HG03108 (cell line): Measurements from ENCODE around the gene MVB12B.

Experiments
- ATAC-seq: cut with Tn5 transposase; IDR thresholded peaks from one replicate; pipeline ENCODE4 v1.9.1; 2021; ENCODE audit warnings: moderate library complexity; ENCODE audit not compliant: unreplicated experiment

The MVB12B gene

DNA sequence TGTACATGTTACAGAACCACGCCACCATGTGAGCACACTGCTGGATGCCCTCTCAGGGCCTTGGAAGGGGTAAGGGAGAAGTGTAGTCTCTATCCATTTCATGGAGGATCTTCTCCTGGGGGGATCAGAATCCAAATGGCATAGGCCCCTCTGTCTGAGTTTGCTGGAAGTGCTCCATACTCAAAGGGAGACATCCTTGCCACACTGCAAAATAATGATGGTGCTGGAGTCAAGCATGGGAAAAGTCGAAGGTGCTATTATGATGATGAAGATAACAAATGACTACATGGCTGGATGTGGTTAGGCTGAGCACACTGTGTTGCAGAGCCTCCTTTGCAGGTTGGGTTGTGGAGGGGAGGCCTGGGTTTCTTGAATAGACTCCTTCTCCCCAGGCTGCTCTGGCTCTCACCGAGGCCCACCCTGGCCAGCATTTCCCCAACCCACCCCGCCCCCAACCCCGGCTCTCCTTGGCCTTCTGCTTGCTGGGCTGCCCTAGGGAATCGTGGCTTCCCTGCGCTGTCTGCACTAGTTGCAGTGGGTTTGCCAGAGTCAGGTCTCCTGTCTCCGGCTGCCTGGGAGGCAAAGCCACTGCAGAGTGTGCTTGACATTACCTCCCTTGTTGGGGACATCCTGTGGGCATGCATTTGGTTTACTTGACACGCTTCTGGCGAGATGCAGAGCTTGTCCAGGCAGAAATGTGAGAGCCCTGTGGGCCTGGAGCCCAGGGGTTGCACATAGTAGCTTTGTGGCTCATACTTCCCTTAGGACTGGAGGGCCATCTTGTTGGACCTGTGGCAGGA, 3.0 kb downstream of the MVB12B start:
- no peak for ATAC-seq

DNA sequence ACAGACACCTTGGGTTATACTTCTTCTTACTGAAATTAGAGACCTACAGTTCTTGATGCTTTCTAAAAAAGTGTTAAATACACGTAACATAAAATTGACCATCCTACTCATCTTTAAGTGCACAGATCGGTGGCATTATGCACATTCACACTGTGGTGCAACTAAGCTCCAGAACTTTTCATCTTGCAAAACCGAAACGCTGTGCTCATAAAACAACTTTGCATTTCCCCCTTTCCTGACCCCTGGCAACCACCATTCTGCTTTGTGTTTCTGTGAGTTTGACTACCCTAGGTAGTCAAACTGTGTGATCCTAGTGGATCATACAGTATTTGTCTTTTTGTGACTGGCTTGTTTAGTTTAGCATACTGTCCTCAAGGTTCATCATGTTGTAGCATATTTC, 3.9 kb downstream of the MVB12B start:
- ATAC-seq, result no peak

DNA sequence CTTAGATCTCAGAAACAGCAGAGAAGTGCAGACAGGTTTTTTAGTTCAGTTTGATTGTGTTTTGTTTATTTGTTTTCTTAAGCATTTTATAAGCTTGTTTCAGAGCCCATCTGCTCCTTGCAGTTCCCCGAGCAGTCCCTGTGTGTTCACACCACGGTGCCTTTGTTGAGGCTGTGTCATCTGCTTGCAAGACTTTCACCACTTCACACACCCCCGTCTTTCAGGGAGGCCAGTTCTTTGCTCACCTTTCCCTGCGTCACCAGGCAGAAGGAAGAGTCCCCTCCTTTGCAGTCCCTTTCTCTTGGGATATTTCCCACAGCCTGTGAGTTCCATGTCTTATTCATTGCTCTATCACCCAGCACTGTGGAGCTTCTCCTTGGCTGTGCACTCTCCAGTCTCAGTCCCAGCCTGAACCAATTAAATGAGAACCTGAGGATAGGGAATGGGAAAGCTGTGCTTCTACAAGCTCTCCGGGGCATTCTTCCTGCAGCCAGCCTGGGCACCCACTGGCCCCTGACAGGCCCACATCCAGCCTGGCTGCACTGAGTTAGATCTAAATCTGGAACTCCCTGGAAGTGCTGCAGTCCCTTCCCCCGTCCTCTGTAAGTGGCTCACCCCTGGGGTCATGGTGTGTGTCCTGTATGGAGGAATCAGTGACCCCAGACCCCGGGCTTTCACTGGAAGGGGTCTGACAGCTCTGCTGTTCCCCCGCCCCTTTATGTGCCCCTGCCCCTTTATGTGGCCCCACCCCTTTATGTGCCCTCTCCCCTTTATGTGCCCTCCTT, 5.5 kb downstream of the MVB12B start:
- ATAC-seq, result no peak

DNA sequence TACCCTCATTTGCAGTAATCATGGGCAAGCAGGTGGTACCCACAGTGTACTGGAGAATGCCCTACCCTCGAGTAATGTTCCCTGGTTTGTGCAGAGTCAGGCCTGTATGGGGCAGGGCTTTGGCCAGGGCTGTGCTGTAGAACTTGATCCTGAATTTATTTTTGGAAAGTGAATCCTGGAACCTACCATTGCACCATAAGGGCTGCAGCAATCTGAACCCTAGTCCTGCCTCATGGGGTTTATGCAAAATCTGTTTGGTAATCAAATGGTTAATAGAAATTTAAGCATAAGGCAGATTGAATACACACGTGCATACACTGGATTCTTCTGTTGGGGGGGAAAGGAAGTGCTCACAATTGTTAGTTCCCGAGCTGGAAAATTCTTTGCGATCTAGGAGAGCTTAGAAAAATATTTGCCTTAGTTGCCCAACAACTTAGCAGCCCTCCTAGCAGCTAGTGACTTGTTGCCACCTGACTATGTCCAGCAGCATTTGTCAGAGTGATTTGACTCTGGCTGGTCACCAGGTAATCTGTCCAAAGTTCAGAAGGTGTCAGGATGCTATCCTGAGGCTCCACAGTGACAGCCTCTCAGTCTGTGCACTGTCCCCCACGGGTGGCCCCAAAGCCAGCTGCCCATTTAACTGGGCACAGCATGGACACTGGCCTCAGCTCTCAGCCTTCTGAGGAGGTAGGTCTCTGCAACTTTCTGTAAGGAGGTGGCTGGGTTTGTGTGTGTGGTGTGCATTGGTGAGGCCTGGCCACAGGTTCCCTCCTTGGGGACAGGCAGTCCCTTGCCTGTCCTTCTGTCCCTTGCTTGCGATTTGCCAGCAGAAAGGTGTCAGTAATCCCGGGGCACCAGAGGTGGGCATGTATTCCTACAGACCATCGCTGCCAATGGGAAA, 8.3 kb downstream of the MVB12B start:
- no peak for ATAC-seq

DNA sequence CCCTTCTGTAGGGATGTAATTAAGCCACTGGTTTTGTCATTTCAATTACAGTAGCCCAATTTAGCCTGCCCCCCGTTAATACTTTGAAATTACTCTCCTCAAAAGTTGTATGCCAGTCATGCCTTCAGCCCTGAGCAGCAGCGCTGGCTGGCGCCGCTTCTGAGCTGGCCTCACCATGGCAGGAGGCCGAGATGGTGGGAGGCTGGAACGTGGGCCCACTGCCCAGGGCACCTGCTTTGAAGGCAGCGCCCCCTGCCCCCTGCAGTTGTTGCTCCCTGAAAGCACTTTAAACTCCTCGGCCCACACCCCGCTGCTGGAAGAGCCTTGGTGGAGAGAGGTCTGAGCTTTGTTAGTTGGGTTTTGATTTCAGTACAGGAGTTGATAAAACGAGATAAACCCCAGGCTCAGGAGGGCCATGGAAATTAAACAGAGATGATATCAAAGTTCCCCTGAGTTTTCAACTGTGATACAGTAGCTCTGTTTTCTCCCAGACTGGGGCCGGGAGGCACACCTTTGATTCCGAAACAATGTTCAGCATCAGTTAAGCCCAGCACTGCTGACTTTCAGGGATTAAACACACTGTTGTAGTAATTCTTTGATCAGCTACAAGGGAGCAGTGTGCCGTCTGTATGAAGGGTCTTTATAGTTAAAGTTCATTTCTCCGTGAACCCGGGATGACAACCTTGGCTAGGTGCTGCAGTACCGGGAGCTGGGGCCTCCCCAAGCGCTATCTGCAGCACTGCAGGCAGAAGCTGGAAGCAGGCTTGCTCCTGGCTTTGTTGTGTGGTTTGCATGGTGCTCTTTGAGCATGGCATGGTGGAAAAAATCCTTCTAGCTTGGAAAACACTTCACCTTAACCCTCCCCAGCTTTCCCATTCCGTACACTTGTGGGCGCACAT, 9.5 kb downstream of the MVB12B start:
- no peak for ATAC-seq

DNA sequence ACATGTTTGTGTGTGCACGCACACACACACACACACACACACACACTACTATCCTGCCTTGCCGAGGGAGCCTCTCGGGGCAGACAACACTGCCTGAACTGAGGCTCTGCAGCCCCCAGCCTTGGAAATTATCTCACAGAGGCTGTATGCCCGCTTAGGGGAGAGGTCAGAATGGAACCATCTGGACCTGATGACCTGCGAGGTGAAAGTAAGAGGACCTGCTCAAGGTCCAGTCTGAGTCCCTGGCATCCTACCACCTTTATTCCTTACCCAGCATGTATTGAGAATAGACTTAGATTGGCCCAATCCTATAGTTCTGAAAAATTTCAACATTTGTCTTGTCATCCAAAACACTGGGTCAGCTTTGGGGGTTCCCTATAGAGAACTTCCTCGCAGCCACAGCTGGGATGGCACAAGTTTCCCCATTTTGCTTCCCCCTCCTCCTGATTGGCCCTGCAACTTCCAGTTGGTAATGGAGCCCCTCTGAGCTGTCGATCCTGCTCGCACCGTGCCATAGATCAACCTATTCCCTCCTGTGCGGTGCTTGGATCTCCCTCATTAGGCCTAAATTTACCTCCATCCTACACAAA, 10.2 kb downstream of the MVB12B start:
- ATAC-seq, result no peak

DNA sequence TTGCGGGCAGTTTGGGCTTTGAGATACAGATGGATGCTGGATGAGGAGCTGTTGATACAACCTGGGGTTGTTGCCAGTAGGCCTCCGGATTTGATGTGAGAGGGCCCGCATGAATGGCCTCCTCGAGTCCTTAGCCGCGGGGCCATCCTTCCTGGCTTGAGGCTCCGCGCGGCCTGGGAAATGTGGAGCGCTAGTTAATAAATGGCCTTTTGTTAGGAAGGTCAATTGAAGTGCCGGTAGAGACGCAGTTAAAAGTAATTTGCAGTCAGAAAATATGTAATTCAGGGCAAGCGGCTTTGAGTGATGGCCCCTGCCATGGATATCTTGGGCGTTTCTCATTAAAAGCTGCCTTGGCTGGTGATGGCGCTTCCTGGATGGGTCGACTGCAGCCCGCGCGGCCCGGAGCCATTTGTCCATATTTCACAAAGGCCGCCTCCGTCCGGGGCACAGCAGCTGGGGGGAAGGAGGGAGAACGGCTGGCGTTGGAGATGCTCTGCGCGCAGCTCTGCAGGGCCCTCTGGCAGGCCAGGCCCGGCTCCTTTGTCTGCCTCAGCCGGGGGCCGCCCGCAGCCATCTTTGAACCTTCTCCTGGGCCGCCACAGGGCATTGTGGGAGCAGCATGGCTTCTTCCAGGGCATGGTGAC, 11.2 kb downstream of the MVB12B start:
- no peak for ATAC-seq

DNA sequence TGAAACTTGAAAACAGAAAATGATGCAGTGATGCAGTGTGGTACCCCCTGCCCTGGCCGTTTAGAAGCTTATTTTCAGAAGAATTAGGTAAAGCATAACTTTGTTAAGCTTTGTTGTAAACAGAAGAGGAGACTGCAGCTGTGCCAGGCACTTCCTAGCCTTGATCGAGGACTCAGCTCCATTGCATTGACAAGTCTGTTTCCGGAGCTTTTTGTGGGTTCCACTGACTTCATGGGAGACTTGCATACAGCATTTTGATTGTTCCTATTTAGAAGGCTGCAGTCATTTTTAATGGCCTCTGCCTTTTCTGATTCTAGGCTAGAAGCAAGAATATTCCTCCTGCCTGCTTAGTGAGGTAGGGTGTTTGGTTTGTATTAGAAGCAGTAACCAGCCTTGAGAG, 12.3 kb downstream of the MVB12B start:
- ATAC-seq, result no peak

DNA sequence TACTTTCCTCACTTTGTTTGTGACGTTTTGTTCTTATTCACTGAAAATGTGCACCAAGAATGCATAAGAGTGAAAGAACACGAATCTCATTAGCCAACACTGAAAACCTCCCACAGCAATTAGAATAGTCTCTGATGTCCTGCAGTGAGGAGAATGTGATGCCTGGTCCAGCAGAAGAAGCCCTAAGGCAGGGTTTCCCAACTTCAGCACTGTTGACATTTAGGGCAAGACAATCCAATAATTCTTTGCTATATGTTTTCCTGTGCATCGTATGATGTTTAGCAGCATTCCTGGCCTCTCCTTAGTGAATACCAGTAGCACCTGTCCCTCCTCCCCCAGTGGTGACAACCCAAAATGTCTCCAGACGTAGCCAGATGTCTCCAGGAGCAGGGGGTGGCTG, 14.8 kb downstream of the MVB12B start:
- no peak for ATAC-seq

DNA sequence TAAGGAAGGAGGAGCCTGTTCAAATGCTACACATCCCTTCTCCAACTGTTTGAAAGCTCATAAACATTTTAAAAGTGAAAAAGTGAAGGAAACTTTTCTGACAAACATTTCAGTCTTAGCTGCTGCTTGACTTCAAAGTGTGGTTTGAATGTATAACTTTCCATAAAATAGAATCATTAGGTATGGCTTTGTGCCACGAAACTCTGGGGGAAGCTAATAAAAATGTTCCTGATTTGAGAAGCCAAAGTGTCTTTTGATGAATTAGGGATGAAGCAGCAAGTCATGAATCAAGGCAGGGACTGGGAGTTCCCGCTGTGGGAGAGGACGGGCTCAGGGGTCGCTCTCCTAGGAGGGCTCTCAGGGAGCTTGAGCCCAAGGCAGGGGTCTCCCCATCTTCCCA, 15.3 kb downstream of the MVB12B start:
- no peak for ATAC-seq

DNA sequence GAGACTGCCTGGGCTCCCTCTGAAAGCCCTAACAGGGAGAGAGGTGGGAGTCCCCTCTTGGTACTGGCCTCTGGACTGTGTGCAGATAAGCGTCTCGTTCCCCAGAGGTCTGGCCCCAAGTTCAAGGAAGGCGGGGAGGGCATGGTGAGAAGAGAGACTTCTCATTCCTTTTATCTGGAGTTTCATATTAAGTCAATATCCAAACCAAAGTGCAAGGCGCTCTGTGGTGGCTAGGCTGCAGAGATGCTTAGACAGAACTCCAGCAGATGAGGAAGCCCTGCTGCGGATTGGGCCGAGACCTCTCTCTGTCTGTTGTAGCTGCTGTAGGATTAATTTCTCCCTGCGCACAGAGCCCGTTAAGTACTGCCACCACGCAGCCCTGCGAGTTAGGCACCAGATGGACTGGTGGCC, 16.0 kb downstream of the MVB12B start:
- ATAC-seq, result no peak

DNA sequence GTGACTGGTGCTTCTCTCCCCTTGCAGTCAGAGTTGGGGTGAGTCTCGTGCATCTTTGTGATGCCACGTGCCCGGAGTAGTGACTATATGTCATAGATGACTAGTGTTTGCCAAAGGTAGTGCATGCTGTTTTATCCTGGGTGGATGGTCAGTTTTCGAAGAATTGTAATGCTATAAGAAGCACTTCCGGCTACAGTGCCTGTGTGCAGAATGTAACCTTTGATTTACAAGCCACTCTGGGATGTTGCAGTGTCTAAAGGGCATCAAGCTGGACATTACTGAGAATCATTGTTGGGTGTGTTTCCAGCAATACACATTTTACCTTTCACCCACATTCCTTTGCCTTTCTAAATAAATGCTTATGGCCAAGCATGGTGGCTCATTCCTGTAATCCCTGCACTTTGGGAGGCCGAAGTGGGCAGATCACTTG, 16.7 kb downstream of the MVB12B start:
- no peak for ATAC-seq

DNA sequence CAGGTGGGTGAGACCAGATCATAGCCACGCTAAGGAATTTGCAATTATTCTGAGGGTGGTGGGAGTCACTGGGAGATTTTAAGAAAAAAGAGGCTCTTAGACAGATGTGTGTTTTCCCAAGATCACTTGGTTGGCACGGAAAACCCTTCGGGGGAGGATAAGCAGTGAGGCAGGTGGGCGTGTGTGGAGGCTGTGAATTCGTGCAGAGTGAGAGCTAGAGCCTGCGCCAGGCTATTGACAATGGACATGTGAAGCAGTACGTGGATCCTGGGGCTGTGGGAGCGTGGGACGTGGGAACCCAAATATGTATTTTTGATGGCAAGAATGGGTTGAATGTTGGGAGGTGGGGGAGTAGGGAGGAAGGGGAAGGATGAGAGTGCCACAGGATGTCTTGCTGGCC, 19.4 kb downstream of the MVB12B start:
- no peak for ATAC-seq

DNA sequence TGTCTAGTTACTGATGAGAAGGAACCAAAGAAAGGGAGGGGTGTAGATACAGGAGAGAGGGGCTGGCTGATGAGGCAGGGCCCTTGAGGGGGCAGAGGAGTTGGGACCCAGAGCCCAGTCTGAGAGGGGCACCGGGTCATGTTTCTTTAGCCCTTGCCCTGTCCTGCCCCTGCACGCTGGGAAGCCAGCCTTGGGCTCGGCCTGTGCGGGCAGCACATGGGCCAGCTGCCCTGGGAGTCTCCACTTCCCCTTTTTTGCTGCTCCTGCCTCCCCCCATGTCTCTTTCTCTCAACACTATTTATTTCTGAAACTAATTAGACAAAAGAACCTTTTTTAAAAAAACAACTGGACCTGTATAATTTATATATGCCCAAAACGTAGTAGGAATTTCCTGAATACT, 20.5 kb downstream of the MVB12B start:
- no peak for ATAC-seq

DNA sequence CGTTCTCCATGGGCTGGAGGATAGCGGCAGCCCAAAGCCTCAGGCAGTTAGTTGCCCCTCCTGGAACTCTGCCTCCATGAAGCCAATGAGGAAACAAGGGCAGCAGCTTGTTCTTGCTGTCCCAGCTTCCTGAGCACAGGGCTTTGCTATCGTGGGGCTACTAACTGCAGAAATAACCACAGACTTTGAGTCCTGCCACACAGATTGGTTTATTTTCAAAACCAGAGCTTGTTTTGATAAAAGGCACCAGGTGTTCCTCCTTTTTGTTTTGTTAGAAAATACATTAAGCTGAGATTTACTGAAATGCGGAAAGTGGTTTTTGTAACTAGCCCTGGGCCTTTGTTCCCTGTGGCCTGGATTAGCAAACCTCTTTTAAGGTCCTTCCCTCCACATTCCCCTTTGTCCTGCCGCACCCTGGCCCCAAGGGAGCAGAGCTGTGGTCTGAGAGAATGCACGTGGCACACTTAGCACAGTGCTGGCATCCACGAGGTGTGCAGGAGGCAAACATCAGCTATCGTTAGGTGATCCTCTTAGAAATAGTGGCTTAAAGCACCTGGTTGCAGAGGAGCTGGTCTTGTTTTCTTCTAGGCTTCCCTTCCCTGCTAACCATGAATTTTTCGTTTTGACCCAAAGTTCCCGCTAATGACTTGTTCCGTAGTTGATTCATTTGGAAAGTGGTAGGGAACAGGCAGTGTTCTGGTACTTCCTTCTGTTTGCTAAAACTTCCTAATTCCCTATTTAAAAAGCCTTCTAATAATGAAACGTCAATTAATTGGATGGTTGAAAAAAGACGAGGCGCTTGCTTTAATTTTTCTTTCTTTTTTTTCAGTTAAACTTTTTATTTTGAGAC, 21.5 kb downstream of the MVB12B start:
- no peak for ATAC-seq

DNA sequence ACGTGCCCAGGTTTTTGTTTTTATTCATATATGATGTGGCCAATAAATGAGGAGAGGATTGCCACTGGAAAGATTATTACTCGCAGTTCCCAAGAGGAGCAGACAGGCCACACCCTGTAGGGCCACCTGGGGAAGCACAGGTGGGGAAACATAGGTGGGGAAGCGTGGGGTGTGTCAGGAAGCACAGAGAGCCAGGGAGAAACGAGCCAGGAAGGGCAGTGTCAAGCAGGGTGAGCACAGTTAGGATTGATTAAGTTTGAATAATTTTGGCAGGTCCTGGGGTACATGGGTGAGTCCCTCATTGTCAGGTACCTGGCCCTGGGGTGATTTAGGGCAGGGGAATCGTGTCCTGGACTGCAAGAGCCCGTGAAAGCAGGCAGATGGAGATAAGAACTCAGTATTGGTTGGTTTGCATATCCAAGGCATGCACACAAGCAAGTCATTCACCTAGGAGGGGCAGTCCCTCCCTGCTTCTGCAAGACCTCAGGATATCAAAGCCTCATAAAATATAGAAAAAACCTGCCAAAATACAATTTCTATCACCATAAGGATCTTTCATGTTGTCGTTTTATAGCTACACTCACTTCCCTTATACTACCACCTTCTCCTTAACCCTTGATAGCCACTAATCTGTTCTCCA, 22.4 kb downstream of the MVB12B start:
- no peak for ATAC-seq

DNA sequence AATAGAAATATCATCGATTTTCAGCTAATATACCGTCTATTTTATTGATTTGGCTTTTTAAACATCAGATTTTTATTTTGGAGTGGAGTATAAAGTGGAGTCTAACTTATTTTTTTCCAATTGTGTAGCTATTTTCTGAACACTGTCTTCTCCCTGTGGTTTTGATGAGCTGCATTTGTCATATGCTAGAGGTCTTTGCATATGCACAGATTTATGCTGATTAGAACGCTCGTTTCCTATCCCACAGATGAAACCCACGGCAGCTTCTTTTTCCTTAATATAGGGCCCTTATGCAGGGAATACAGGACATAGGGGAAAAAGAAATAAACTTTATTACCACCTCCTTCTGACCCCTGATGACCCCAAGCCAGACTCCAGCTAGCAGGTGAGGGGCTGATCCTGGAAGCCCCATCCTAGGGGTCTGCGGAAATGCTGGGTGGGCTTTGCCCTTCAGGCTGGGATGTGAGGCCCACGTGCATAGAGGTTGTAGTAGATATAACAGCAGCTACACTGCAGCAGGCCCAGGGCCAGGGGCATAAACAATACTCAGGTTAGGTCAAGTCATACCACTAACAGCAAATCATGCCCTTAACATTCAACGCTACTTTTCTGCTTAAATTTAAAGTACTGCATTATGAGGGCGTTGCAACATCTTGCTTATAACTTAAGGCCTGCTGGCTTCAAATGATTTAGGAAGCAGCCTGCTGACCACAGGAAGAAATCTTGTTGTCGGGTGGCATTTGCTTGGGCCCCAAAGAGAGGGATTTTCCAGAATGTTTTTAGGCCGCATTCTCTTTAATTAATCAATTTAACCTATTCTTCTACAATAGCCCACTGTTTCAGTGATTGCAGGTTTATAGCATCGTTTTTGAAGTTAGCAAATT, 28.5 kb downstream of the MVB12B start:
- no peak for ATAC-seq
